Neuron (in vitro differentiated cells): ENCODE data around the gene PSTPIP1.

Experiments used
- H2AFZ ChIP-seq: one replicate; pipeline ENCODE4 v1.6.1; 2013; ENCODE audit warnings: low read depth, mild to moderate bottlenecking, inconsistent platforms, low read length, moderate library complexity
- H3K27me3 ChIP-seq: one replicate; pipeline ENCODE4 v1.6.1; 2013; ENCODE audit warnings: low read length; ENCODE audit not compliant: insufficient read depth
- H3K36me3 ChIP-seq: one replicate; pipeline ENCODE4 v1.6.1; 2013; ENCODE audit warnings: low read length; ENCODE audit not compliant: insufficient read depth
- H3K4me1 ChIP-seq: one replicate; pipeline ENCODE4 v1.6.1; 2013; ENCODE audit warnings: low read length; ENCODE audit not compliant: insufficient read depth
- H3K4me3 ChIP-seq: 2 replicates; pipeline ENCODE4 v1.5.1; 2013; ENCODE audit warnings: mild to moderate bottlenecking, low read length, moderate library complexity
- H3K9me3 ChIP-seq: one replicate; pipeline ENCODE4 v1.6.1; 2013; ENCODE audit warnings: low read length

The PSTPIP1 gene

GRCh38 chr15:77021088-77021481 is 26.2 kb downstream of the PSTPIP1 start:
- Histone ChIP-seq H3K4me3 (no peak overlapping the region), H3K4me1 (no peaks in the 10 kb centered on the region), H2AFZ (no peak overlapping the region), H3K36me3 (no peaks in the 10 kb centered on the region), H3K27me3 (peaks cover 10% of the 10 kb centered on the region), H3K9me3 (no peaks in the 10 kb centered on the region)

DNA sequence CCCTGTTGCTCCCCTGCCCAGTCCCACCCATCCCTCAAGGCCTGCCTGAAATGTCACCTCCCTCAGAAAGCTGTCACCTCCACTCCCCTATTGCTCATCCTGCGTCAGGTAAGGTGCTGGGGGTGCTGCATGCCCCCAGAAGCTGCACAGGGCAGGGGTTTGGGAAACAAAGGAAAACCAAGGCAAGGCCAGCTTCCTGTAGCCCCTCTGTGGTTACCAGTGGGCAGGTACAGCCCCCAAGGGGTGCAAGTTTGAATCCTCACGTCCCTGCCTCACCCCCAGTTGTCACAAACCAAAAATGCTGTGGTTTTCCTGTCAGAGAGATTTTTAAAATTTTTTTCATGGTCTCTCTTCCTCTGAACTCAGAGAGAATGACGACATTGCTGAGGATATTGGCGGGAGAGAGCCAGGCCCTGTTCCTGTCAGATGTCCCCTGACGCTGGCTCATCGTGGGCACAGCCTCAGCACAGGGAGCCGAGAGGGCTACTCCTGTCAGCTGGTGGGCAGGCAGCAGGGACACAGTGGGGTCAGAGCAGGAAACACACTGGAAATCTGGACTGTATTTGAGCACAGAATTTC is 27.0 kb downstream of the PSTPIP1 start:
- Histone ChIP-seq H3K27me3 (peaks cover 4% of the 10 kb centered on the region), H3K36me3 (no peaks in the 10 kb centered on the region), H2AFZ (no peak overlapping the region), H3K4me3 (no peak overlapping the region), H3K9me3 (no peaks in the 10 kb centered on the region), H3K4me1 (no peaks in the 10 kb centered on the region)

- Histone ChIP-seq H3K9me3 (no peaks in the 10 kb centered on the region), H3K4me3 (no peak overlapping the region), H3K4me1 (no peaks in the 10 kb centered on the region), H3K27me3 (peaks cover 4% of the 10 kb centered on the region), H3K36me3 (no peaks in the 10 kb centered on the region), H2AFZ (no peak overlapping the region)
Measured at GRCh38 chr15:77022646-77023575, 28.0 kb downstream of the PSTPIP1 start.

DNA sequence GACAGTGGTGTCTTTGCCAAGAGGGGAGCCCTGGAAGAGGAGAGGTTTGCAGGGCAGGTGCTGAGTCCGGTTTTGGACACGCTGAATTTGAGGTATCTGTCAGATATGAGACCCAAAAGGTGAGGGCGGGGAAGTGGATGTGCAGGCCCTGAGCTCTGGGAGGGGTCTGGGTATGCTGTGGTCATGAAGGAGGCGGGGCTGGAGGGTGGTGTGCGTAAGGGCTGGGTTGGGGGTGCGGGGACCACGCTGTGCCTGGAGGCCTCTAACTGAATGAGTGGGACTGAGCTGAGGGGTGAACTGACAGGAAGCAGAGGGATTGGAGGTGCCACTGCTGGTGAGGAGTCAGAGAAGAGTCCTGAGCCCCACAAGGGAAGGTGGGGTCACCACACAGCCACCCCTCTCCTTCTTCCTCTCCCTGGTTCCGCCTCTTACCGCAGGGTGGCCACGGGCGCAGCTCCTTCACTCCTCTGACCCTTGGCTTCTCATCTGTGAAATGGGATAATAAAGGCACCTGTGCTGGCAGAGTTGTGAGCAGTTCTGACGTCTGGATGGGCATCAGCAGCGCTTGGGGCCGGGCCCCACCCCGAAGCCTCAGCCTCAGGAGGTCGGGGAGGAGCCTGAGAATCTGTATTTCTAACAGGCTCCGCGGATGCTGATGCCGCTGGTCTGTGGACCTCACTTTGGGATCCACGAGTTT is 28.8 kb downstream of the PSTPIP1 start:
- Histone ChIP-seq H3K9me3 (no peaks in the 10 kb centered on the region), H3K4me1 (no peaks in the 10 kb centered on the region), H3K27me3 (peaks cover 4% of the 10 kb centered on the region), H3K36me3 (no peaks in the 10 kb centered on the region), H2AFZ (no peak overlapping the region), H3K4me3 (no peak overlapping the region)

- H3K36me3 ChIP-seq = no peaks in the 10 kb centered on the region
- H3K9me3 ChIP-seq = no peaks in the 10 kb centered on the region
- no peak overlapping the region for H3K4me3 ChIP-seq
- peaks cover 4% of the 10 kb centered on the region for H3K27me3 ChIP-seq
- H3K4me1 ChIP-seq = no peaks in the 10 kb centered on the region
- H2AFZ ChIP-seq = no peak overlapping the region
Measured at GRCh38 chr15:77024273-77025082, 29.6 kb downstream of the PSTPIP1 start.

GRCh38 chr15:77025083-77025901 is 30.4 kb downstream of the PSTPIP1 start:
- Histone ChIP-seq H3K4me1 (peaks cover 1% of the 10 kb centered on the region), H3K36me3 (no peaks in the 10 kb centered on the region), H3K4me3 (no peak overlapping the region), H3K9me3 (no peaks in the 10 kb centered on the region), H2AFZ (no peak overlapping the region), H3K27me3 (peaks cover 4% of the 10 kb centered on the region)

DNA sequence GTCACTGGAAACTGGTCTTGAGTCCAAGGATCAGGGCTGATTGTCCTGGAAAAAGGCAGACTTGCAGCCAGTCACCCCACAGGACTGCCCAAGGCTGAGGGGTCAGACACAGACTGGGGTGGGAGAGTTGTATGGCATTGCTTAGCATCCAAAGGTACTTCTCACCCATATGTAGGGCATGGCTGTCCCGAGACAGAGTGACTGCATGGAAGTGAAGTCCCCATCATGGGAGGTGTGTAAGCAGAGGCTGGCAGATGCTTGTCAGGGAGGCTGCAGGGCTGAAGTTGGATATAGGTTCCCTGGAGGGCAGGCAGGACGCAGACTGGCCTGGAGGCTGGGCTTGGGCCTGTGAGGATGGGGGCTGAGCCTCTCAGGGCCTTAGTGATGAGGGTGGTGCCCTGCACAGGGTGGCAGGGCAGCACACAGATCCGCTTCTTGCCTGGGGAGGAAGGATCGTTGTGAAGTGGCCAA is 31.1 kb downstream of the PSTPIP1 start:
- Histone ChIP-seq H3K27me3 (peaks cover 4% of the 10 kb centered on the region), H3K9me3 (no peaks in the 10 kb centered on the region), H3K4me1 (peaks cover 8% of the 10 kb centered on the region), H3K36me3 (no peaks in the 10 kb centered on the region), H2AFZ (no peak overlapping the region), H3K4me3 (no peak overlapping the region)

DNA sequence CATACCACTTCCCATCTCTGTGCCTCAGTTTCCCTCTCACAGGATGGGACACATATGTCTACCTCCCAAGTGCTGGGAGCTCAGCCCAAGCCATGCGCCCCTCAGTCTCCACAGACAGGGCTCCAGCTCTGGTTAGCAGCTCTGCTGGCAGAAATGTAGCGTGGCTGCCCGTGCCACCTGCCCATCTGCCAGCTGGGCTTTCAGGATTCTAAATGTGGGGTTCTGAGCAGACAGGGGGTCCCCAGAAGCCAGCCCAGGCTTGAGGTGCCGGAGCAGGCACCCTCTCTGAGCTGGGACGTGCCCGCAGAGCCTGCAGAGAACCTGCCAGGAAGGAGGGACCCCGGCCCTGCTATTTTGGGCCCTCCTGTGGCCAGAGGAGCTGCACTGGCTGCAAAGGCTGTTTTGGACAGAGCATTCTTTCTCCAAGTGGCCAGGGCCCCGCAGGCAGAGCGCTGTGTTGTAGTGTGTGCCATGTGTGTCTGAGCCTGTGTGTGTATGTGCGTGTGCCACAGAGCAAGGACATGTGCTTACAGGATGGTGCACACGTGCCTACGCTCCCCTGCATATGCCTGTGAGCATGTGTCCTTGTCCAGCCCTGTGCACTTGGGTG is 31.7 kb downstream of the PSTPIP1 start:
- Histone ChIP-seq H3K9me3 (no peaks in the 10 kb centered on the region), H3K36me3 (no peaks in the 10 kb centered on the region), H3K4me3 (no peak overlapping the region), H3K27me3 (peaks cover 4% of the 10 kb centered on the region), H2AFZ (no peak overlapping the region), H3K4me1 (peaks cover 12% of the 10 kb centered on the region)

GRCh38 chr15:77027111-77027696 is 32.3 kb downstream of the PSTPIP1 start:
- H3K4me3 ChIP-seq = no peak overlapping the region
- no peak overlapping the region for H2AFZ ChIP-seq
- no peaks in the 10 kb centered on the region for H3K9me3 ChIP-seq

DNA sequence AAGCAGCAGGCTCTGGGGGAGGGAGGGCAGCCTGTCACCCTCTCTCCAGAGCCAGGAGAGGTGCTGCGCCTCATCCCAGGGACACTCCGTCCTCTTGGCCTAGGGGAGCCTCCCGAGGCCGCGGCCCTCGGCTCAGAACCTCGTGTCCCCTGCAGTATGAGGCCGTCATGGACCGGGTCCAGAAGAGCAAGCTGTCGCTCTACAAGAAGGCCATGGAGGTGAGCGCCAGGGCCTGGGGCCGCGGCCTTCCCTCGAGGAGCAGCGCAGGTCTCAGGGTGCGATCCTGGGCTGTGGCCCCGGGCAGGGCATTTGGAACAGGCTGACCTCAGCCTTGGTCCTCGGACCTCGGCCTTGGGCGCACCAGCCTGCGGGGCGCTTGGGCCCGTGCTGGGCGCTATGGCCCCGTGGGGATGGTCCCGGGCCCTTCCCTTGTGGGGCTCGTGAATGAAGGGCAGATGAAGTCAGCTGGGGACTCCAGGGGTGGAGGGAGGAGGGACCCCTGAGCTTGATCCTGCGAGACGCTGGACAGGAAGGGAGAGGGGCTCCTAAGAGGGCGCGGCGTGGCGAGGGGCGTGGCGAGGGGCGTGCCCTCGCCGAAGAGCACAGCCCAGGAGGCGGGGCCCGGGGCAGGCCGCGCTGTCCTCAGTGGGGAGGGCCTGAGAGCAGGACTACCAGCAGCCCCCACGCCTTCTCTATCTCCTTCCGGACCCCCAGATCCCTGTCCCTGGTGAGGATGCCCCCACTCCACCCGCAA is 32.9 kb downstream of the PSTPIP1 start:
- H3K9me3 ChIP-seq = no peaks in the 10 kb centered on the region
- H3K27me3 ChIP-seq = peaks cover 4% of the 10 kb centered on the region
- H3K4me3 ChIP-seq = no peak overlapping the region
- peaks cover 12% of the 10 kb centered on the region for H3K4me1 ChIP-seq
- no peak overlapping the region for H2AFZ ChIP-seq
- no peaks in the 10 kb centered on the region for H3K36me3 ChIP-seq

More at GRCh38 chr15:77027111-77027696, 32.3 kb downstream of the PSTPIP1 start:
- Histone ChIP-seq H3K4me1 (peaks cover 12% of the 10 kb centered on the region), H3K36me3 (no peaks in the 10 kb centered on the region), H3K27me3 (peaks cover 4% of the 10 kb centered on the region)
